ENCODE data around the gene CERS4. TPM values are rescaled to one million over a fixed set of nuclear protein-coding genes. Genes with fewer than 3 reads are reported as not detected.

CERS4 gene
- total RNA-seq, 1 donor from 2014 or later: 26.0 TPM

GRCh38 chr19:8302357-8302691, 93.2 kb downstream of the CERS4 start:
- Mint-ChIP-seq H3K27ac (ENCODE audit: unreplicated experiment) (no peak overlapping the region), H3K9me3 (ENCODE audit: low read depth) (no peaks in the 10 kb centered on the region), H3K4me1 (ENCODE audit: low read depth) (peaks cover 3% of the 10 kb centered on the region), H3K4me3 (ENCODE audit: unreplicated experiment) (no peak overlapping the region), H3K27me3 (ENCODE audit: low read depth) (no peaks in the 10 kb centered on the region), H3K36me3 (ENCODE audit: low read depth) (no peaks in the 10 kb centered on the region)
- TF ChIP-seq CTCF (IDR thresholded peaks at IDR 0.05): no peak
- DNase-seq (ENCODE audit: low spot score): peak; percentile 92

- no peak overlapping the region for H3K27ac Mint-ChIP-seq (ENCODE audit: unreplicated experiment)
- no peaks in the 10 kb centered on the region for H3K36me3 Mint-ChIP-seq (ENCODE audit: low read depth)
- no peak overlapping the region for H3K4me3 Mint-ChIP-seq (ENCODE audit: unreplicated experiment)
- DNase-seq (ENCODE audit: low spot score): peak; percentile 56
- TF ChIP-seq CTCF (IDR thresholded peaks at IDR 0.05): no peak
- no peaks in the 10 kb centered on the region for H3K9me3 Mint-ChIP-seq (ENCODE audit: low read depth)
- H3K4me1 Mint-ChIP-seq (ENCODE audit: low read depth): peaks cover 8% of the 10 kb centered on the region
- H3K27me3 Mint-ChIP-seq (ENCODE audit: low read depth): no peaks in the 10 kb centered on the region
These were observed 93.6 kb downstream of the CERS4 start for GRCh38 chr19:8302734-8303133.

DNA sequence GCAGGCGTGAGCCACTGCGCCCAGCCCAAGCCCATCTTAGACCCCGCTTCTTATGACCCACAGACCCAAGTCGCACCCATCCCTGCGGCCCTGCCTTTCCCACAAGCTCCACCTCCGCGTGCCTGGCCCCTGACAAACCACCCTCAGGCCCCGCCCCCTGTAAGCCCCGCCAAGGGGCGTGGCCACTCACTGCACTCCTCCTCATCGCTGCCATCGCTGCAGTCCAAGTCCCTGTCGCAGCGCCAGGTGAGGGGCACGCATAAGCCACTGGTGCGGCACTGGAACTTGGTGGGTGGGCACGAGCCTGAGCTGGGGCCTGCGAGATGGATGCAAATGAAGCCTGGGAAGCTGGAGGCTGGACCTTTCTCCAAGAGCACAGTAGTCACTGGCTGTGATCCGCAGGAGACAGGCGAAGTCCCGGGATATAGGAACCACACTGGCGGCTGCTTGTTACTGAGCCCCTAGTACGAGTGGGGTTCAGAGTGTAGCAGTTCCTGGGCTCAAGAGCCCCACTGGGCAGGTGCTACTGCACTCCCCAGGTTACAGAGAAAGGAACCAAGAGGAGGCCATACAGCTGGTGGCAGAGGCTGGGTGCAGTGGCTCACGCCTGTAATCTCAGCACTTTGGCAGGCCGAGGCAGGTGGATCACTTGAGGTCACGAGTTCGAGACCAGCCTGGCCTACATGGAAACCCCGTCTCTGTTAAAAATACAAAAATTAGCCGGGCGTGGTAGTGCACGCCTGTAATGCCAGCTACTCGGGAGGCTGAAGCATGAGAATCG, 95.9 kb downstream of the CERS4 start:
- Mint-ChIP-seq H3K9me3 (ENCODE audit: low read depth) (no peaks in the 10 kb centered on the region), H3K4me1 (ENCODE audit: low read depth) (peaks cover 22% of the 10 kb centered on the region), H3K27ac (ENCODE audit: unreplicated experiment) (no peak overlapping the region), H3K4me3 (ENCODE audit: unreplicated experiment) (no peak overlapping the region), H3K36me3 (ENCODE audit: low read depth) (no peaks in the 10 kb centered on the region), H3K27me3 (ENCODE audit: low read depth) (no peaks in the 10 kb centered on the region)
- peak; percentile 87 for DNase-seq (ENCODE audit: low spot score)
- no peak for TF ChIP-seq CTCF (IDR thresholded peaks at IDR 0.05)

DNA sequence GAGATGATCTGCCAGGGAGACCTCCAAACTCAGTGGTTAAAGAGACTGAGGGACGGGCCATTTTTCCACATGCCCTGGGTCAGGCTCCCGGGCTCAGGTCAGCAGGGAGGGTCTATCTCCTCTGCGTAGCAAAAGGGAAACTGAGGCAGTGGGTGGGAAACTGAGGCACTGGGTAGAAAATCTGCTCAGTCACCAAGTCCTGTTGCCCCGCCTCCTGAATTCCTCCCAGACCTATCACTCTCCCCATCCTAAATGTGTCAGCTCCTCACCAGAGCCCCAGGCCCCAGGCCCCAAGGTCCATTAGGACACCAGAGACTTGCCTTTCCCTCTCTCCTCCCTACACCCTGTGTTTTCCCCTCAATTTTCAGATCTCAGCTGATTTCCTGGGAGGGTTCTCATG, 96.6 kb downstream of the CERS4 start:
- Mint-ChIP-seq H3K36me3 (ENCODE audit: low read depth) (no peaks in the 10 kb centered on the region), H3K27me3 (ENCODE audit: low read depth) (no peaks in the 10 kb centered on the region), H3K9me3 (ENCODE audit: low read depth) (no peaks in the 10 kb centered on the region), H3K4me1 (ENCODE audit: low read depth) (peaks cover 22% of the 10 kb centered on the region), H3K27ac (ENCODE audit: unreplicated experiment) (no peak overlapping the region), H3K4me3 (ENCODE audit: unreplicated experiment) (no peak overlapping the region)
- TF ChIP-seq CTCF (IDR thresholded peaks at IDR 0.05): no peak
- peak; percentile 46 for DNase-seq (ENCODE audit: low spot score)

DNA sequence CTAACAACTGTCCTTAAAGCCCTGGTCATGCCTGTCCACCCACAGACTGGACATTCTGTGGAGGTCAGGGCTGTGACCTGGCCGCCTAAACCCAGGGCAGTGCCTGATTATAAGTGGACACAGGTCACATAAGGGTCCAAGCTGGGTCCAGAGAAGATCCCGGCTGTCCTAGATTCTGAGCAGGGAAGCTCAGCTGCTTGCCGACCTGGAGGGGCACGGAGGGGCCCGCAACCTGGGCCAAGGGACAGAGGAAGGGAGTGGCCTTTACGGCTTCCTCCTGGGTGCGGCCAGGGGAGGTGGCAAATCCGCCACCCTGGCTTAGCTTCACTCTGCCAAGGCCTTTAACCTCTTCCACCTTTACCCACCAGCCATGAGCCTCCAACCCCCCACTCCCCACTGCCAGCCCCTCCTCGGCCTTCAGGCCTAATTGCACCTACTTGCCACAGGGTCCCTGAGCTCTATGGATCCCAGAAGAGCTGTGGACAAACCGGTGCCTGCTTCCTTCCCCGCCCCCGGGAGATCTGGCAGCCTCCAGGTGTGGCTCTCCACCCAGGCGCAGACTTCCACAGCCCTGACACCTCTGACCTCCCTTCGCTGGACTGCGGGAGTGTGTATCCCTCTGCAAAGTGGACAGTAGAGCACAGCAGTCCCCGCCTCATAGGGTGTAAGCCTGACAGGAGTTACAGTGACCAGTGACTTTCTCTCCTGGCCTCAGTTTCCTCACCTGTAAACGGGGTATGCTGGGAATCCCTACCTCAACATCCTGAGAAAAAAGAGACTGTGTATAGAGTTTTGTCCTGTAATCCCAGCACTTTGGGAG, 97.3 kb downstream of the CERS4 start:
- no peak for TF ChIP-seq CTCF (IDR thresholded peaks at IDR 0.05)
- peak; percentile 83 for DNase-seq (ENCODE audit: low spot score)
- Mint-ChIP-seq H3K4me1 (ENCODE audit: low read depth) (peaks cover 22% of the 10 kb centered on the region), H3K27ac (ENCODE audit: unreplicated experiment) (no peak overlapping the region), H3K9me3 (ENCODE audit: low read depth) (no peaks in the 10 kb centered on the region), H3K36me3 (ENCODE audit: low read depth) (peaks cover 2% of the 10 kb centered on the region), H3K4me3 (ENCODE audit: unreplicated experiment) (peak overlapping the region; percentile 88), H3K27me3 (ENCODE audit: low read depth) (no peaks in the 10 kb centered on the region)

Data from chondrocyte (in vitro differentiated cells).